Naive thymus-derived CD4-positive, alpha-beta T cell (primary cell): ENCODE results near the gene COL23A1. TPM values are rescaled to one million over a fixed set of nuclear protein-coding genes. Genes with fewer than 3 reads are reported as not detected.

Experiments used
- ATAC-seq: fragments of 150-1000 bp; cut with Tn5 transposase; 2 replicates; pipeline ENCODE4 v1.10.0; 2021; ENCODE audit warnings: mild to moderate bottlenecking, moderate library complexity
- CTCF ChIA-PET: fragments of 350-600 bp; sonication (Branson Sonifier 250); formaldehyde crosslinking; loops from one replicate; lab custom pipeline; 2021; ENCODE audit warnings: antibody characterized with exemption; lab: Charles Lee
- POLR2A ChIA-PET: fragments of 350-600 bp; sonication (Branson Sonifier 250); formaldehyde crosslinking; loops from one replicate; lab custom pipeline; 2021; ENCODE audit warnings: antibody characterized with exemption, inconsistent platforms; lab: Charles Lee
- DNase-seq, 9 donors: peaks; one replicate each; pipeline versions ENCODE4 v3.0.0 to v3.0.0-alpha.2; 2020 to 2022; ENCODE audit warnings: mixed read lengths in 1 of 9
- H3K27ac ChIP-seq: one replicate; pipeline ENCODE4 v1.7.0; 2013; ENCODE audit warnings: mild to moderate bottlenecking, low read depth, low read length, moderate library complexity
- H3K27me3 ChIP-seq, 2 donors: one replicate each; pipeline ENCODE4 v1.7.0; 2013; ENCODE audit warnings: low read length in 2 of 2, mild to moderate bottlenecking in 2 of 2, moderate library complexity in 2 of 2; ENCODE audit not compliant: control insufficient read depth in 2 of 2, insufficient read depth in 2 of 2
- H3K36me3 ChIP-seq, 3 experiments: 1 replicate in 2 of 3; 2 replicates in 1 of 3; pipeline ENCODE4 v1.7.0; 2013; ENCODE audit warnings: low read length in 3 of 3, mild to moderate bottlenecking in 3 of 3, moderate library complexity in 1 of 3; ENCODE audit not compliant: insufficient read depth in 3 of 3, control insufficient read depth in 2 of 3
- H3K4me1 ChIP-seq, 2 donors: one replicate each; pipeline ENCODE4 v1.7.0; 2013; ENCODE audit warnings: low read length in 2 of 2, mild to moderate bottlenecking in 2 of 2, moderate library complexity in 1 of 2; ENCODE audit not compliant: control insufficient read depth in 2 of 2, insufficient read depth in 2 of 2
- H3K4me3 ChIP-seq: 2 replicates; pipeline ENCODE4 v1.7.0; 2013; ENCODE audit warnings: mild to moderate bottlenecking, low read length
- H3K9me3 ChIP-seq, 3 experiments: 1 replicate in 2 of 3; 2 replicates in 1 of 3; pipeline ENCODE4 v1.7.0; 2013; ENCODE audit warnings: low read length in 3 of 3; ENCODE audit not compliant: control insufficient read depth in 2 of 3
- H3K27ac Mint-ChIP-seq, 9 donors: one replicate each; pipeline ENCODE4 v1.8.0; 2020 to 2022; ENCODE audit warnings: mixed read lengths in 9 of 9, mild to moderate bottlenecking in 8 of 9, moderate library complexity in 5 of 9, inconsistent platforms in 2 of 9
- H3K27me3 Mint-ChIP-seq, 5 donors: one replicate each; pipeline ENCODE4 v1.8.0; 2021 to 2022; ENCODE audit warnings: mixed read lengths in 5 of 5, mild to moderate bottlenecking in 1 of 5
- H3K36me3 Mint-ChIP-seq, 5 donors: one replicate each; pipeline ENCODE4 v1.8.0; 2020 to 2022; ENCODE audit warnings: mixed read lengths in 5 of 5, mild to moderate bottlenecking in 3 of 5, inconsistent platforms in 1 of 5
- H3K4me1 Mint-ChIP-seq, 7 donors: one replicate each; pipeline ENCODE4 v1.8.0; 2020 to 2022; ENCODE audit warnings: mixed read lengths in 7 of 7, mild to moderate bottlenecking in 3 of 7, inconsistent platforms in 1 of 7
- H3K4me3 Mint-ChIP-seq, 10 donors: one replicate each; pipeline ENCODE4 v1.8.0; 2020 to 2022; ENCODE audit warnings: mild to moderate bottlenecking in 10 of 10, mixed read lengths in 10 of 10, moderate library complexity in 6 of 10, inconsistent platforms in 2 of 10
- H3K9me3 Mint-ChIP-seq, 11 donors: one replicate each; pipeline ENCODE4 v1.8.0; 2020 to 2022; ENCODE audit warnings: mixed read lengths in 11 of 11, mild to moderate bottlenecking in 4 of 11, inconsistent platforms in 1 of 11, moderate library complexity in 1 of 11
- intact Hi-C, 2 donors: fragments of 100-400 bp; cut with micrococcal nuclease; formaldehyde crosslinking; loops; one replicate each; pipeline ENCODE4 v1.15.1; 2023
- polyA plus RNA-seq, 2 donors: library from polyadenylated mRNA; unstranded; fragments of 300-500 nt; fragmentation: Illumina TruSeq; gene quantifications; one replicate each; pipeline ENCODE4 v1.2.3, GENCODE V29; 2021
- total RNA-seq, 6 experiments: library from RNA in 5 of 6; stranded (reverse) in 5 of 6; gene quantifications; 1 replicate in 5 of 6; 2 replicates in 1 of 6; pipeline ENCODE4 v1.2.3 and lab custom pipeline; 2021 to 2026

COL23A1 gene
- total and polyA plus RNA-seq, 7 experiments from 2014 or later, result 0.13 to 0.32 (median 0.22) TPM; not detected in 4

DNA sequence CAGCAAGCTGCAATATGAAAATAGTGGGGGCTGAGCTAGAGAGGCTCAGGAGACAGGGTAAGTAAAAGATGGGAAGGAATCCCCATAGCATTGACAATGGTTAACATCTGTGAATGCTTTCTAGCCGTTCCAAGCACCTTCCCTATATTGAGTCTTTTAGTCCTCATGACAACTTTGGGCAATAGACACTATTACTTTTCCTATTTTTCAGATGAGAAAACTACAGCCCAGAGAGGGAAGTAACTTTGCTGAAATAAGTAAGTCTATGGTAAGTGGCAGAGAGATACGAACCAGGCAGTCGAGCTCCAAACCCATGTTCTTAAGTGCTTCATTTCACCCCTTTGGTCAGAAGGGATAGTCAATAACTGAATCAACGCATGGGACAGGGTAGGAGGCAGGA lies 94.5 kb downstream of the COL23A1 start:
- Mint-ChIP-seq H3K4me1 (no peaks in the 10 kb centered on the region), H3K36me3 (peaks cover 0 to 4% (median 0%) of the 10 kb centered on the region in 5 donors), H3K9me3 (peaks cover 0 to 4% (median 0%) of the 10 kb centered on the region in 11 donors), H3K4me3 (no peak overlapping the region), H3K27ac (no peak overlapping the region), H3K27me3 (peaks cover 0 to 4% (median 0%) of the 10 kb centered on the region in 5 donors)
- no peak overlapping the region for H3K4me3 ChIP-seq
- H3K27me3 ChIP-seq, result no peaks in the 10 kb centered on the region
- no peaks in the 10 kb centered on the region for H3K9me3 ChIP-seq
- POLR2A ChIA-PET, result no interaction called here
- H3K27ac ChIP-seq, result no peak overlapping the region
- CTCF ChIA-PET, result interaction anchor here (0.5 kb wide), 1 partner anchor 91 kb away, joined by 3 read pairs; no protein-coding TSS in a partner anchor
- DNase-seq (no peak), ATAC-seq (no peak)
- intact Hi-C loops, result no loop called here
- H3K36me3 ChIP-seq, result no peaks in the 10 kb centered on the region
- H3K4me1 ChIP-seq, result no peaks in the 10 kb centered on the region

DNA sequence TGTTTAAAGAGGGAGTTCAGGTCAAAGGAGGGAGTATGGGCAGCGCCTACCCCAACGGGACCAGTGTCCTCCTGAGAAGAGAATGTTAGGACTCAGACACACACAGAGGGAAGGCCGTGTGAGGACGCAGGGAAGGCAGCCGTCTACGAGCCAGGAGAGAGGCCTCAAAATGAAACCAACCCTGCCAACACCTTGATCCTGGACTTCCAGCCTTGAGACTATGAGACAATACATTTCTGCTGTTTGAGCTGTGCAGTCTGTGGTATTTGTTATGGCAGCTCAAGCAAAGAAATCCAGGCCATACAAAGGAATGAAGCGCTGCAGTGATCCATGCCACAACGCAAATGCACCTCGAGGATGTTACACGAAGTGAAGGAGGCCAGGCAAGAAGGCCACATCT lies 97.9 kb downstream of the COL23A1 start:
- peaks cover 0 to 9% (median 0%) of the 10 kb centered on the region in 5 donors for H3K36me3 Mint-ChIP-seq
- CTCF ChIA-PET, result no interaction called here

DNA sequence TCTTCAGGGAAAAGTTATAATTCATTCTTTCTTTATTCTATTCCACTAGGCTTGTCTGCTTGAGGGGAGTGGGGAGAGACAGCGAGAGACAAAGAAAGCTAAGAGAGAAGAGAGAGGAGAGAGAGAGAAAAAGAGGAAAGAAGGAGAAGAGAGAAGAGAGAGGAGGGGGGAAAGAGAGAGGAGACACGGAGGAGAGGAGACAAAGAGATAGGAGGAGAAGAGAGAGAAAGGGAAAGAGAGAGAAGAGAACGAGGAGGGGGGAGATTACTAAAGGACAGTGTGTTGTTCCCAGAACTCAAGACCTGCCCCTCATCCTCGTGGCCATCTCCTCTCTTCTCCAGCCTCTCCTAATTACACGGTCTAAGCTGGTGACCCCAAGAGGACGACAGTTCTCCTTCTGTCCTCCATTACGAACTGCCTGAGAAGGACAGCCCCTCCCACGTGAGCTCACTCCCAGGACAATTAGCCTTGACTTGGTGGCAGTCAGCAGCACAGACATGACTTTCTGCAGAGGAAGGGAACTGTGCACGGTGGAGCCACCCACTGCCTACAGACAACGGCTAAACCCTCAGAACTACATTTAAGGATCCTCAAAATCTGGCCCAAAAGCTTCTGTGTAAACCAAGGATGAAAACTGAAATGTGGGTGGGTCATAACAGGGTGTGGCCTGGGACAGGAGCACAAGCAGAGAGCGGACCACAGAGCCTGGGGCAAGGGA lies 99.1 kb downstream of the COL23A1 start:
- Mint-ChIP-seq H3K36me3 (peaks cover 0 to 9% (median 0%) of the 10 kb centered on the region in 5 donors), H3K4me3 (no peak overlapping the region), H3K27ac (no peak overlapping the region), H3K27me3 (peaks cover 0 to 12% (median 0%) of the 10 kb centered on the region in 5 donors), H3K9me3 (peaks cover 0 to 6% (median 0%) of the 10 kb centered on the region in 11 donors), H3K4me1 (no peaks in the 10 kb centered on the region)
- Histone ChIP-seq H3K4me3 (no peak overlapping the region), H3K9me3 (no peaks in the 10 kb centered on the region), H3K4me1 (no peaks in the 10 kb centered on the region), H3K27me3 (peaks cover 0 to 3% of the 10 kb centered on the region in 2 donors), H3K27ac (no peak overlapping the region), H3K36me3 (no peaks in the 10 kb centered on the region)
- ChIA-PET CTCF (interaction anchor here (0.6 kb wide), 1 partner anchor 10 kb away, joined by 4 read pairs; no protein-coding TSS in a partner anchor), POLR2A (no interaction called here)
- intact Hi-C loops, result no loop called here
- ATAC-seq, result no peak
- no peak for DNase-seq

More for the DNA sequence above, 97.9 kb downstream of the COL23A1 start:
- H3K36me3 ChIP-seq, result no peaks in the 10 kb centered on the region
- no peak overlapping the region for H3K4me3 Mint-ChIP-seq
- no peak overlapping the region for H3K4me3 ChIP-seq
- H3K27ac Mint-ChIP-seq, result peak overlapping the region in 1 of 9 donors; percentile 62
- H3K27ac ChIP-seq, result no peak overlapping the region
- no peaks in the 10 kb centered on the region for H3K4me1 Mint-ChIP-seq
- peaks cover 0 to 6% (median 0%) of the 10 kb centered on the region in 11 donors for H3K9me3 Mint-ChIP-seq
- intact Hi-C loops, result no loop called here
- POLR2A ChIA-PET, result no interaction called here
- H3K9me3 ChIP-seq, result no peaks in the 10 kb centered on the region
- H3K27me3 Mint-ChIP-seq, result peaks cover 0 to 10% (median 0%) of the 10 kb centered on the region in 5 donors
- DNase-seq (no peak), ATAC-seq (no peak)
- H3K4me1 ChIP-seq, result no peaks in the 10 kb centered on the region
- H3K27me3 ChIP-seq, result peaks cover 0 to 3% of the 10 kb centered on the region in 2 donors

DNA sequence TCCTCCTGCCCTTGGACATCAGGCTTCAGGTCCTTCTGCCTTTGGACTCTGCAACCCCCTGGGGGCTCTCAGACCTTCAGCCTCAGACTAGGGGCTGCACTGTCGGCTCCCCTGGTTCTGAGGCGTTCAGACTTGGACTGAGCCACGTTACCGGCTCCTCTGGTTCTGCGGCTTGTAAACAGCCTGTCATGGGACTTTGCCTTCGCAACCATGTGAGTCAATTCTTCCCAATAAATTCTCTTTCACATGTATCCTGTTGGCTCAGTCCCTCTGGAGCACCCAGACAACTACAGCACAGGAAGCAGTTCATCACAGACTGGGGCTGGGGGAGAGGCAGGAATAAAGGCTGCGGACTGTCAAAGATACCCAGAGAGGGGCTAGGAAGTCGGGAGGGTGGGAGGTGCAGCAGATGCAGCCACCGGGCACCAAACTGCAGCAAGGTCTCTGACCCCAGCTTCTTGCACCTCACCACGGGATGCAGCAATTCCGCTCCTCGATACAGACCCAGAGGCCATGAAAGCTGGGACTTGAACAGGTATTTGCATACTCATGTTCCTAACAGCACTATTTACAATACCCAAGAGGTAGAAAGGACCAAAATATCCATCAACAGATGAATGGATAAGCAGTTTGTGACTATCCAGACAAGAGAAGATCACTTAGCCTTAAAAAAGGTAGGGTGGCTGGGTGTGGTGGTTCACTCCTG lies 100.8 kb downstream of the COL23A1 start:
- H3K27me3 Mint-ChIP-seq, result peaks cover 0 to 11% (median 0%) of the 10 kb centered on the region in 5 donors
- no peak overlapping the region for H3K4me3 Mint-ChIP-seq
- Histone ChIP-seq H3K27ac (no peak overlapping the region), H3K4me3 (no peak overlapping the region), H3K9me3 (no peaks in the 10 kb centered on the region), H3K36me3 (no peaks in the 10 kb centered on the region), H3K27me3 (peaks cover 0 to 3% of the 10 kb centered on the region in 2 donors), H3K4me1 (no peaks in the 10 kb centered on the region)
- ATAC-seq (no peak), DNase-seq (no peak)
- ChIA-PET POLR2A (no interaction called here), CTCF (no interaction called here)
- H3K36me3 Mint-ChIP-seq, result peaks cover 0 to 9% (median 0%) of the 10 kb centered on the region in 5 donors
- H3K9me3 Mint-ChIP-seq, result peaks cover 0 to 6% (median 0%) of the 10 kb centered on the region in 11 donors
- H3K27ac Mint-ChIP-seq, result no peak overlapping the region
- H3K4me1 Mint-ChIP-seq, result no peaks in the 10 kb centered on the region
- intact Hi-C loops, result no loop called here

DNA sequence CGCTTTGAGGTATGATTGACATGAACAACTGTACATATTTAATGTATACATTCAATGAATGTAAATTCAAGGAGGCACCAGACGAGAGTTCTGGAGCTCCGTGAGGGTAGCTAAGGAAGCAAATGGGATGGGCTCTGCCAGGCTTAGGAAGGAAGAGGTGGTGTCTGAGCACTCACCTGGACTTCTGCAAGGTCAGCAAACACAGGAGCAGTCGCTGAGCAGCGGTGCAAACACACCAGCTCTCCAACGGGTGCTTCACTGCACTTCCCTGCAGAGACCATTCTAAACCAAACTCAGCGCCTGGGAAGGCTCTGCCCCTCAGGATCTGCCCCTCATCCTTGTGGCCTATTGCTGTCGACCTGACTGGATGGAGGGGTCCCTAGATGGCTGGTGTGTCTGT lies 101.5 kb downstream of the COL23A1 start:
- no peak overlapping the region for H3K27ac Mint-ChIP-seq
- ATAC-seq (no peak), DNase-seq (no peak)
- intact Hi-C loops, result no loop called here
- peaks cover 0 to 11% (median 0%) of the 10 kb centered on the region in 5 donors for H3K27me3 Mint-ChIP-seq
- Histone ChIP-seq H3K27me3 (peaks cover 0 to 3% of the 10 kb centered on the region in 2 donors), H3K36me3 (no peaks in the 10 kb centered on the region), H3K4me3 (no peak overlapping the region), H3K9me3 (no peaks in the 10 kb centered on the region), H3K27ac (no peak overlapping the region), H3K4me1 (peaks cover 0 to 6% of the 10 kb centered on the region in 2 donors)
- POLR2A ChIA-PET, result no interaction called here
- peaks cover 0 to 6% (median 0%) of the 10 kb centered on the region in 11 donors for H3K9me3 Mint-ChIP-seq
- no peak overlapping the region for H3K4me3 Mint-ChIP-seq
- H3K36me3 Mint-ChIP-seq, result peaks cover 0 to 9% (median 0%) of the 10 kb centered on the region in 5 donors
- H3K4me1 Mint-ChIP-seq, result peaks cover 0 to 4% (median 3%) of the 10 kb centered on the region in 7 donors
- CTCF ChIA-PET, result no interaction called here

DNA sequence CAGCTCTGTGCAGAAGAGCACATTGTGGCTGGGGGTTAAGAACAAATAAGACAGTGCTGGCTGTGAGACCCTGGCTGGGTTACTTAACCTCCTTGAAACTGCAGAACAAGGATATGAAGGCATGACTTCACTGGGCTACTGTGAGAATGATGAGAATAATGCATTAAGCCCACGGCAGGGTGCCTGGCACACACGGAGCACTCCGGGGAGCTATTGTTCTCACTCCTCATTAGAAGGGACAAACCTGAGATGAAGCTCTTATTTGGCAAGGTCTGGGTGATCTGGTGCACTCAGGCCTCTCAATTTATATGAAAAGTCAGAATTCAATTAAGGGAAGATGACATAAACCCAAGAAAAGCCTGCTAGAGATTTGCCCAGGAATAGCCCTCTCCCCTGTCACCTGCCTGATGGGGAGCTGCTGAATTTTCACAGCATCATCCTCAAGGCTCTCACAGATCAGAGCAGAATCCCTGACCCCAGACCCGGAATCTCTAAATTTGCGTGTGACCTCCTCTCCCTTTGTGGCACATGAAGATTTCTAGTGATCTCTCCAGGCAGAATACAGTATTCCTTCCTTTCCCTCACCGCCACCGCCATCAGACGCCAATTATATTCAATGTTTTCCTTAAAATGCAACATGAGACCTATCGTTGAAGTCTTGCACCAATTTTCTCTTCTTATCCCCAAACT lies 102.1 kb downstream of the COL23A1 start:
- H3K27ac ChIP-seq, result no peak overlapping the region
- peaks cover 0 to 6% of the 10 kb centered on the region in 2 donors for H3K4me1 ChIP-seq
- H3K4me3 ChIP-seq, result no peak overlapping the region
- peaks cover 0 to 6% (median 0%) of the 10 kb centered on the region in 11 donors for H3K9me3 Mint-ChIP-seq
- H3K4me3 Mint-ChIP-seq, result no peak overlapping the region
- CTCF ChIA-PET, result no interaction called here
- H3K4me1 Mint-ChIP-seq, result peaks cover 0 to 10% (median 6%) of the 10 kb centered on the region in 7 donors
- POLR2A ChIA-PET, result no interaction called here
- H3K36me3 ChIP-seq, result no peaks in the 10 kb centered on the region
- no peak for ATAC-seq
- no peak overlapping the region for H3K27ac Mint-ChIP-seq
- no peak for DNase-seq
- no peaks in the 10 kb centered on the region for H3K9me3 ChIP-seq
- H3K36me3 Mint-ChIP-seq, result peaks cover 0 to 9% (median 0%) of the 10 kb centered on the region in 5 donors
- peaks cover 0 to 3% of the 10 kb centered on the region in 2 donors for H3K27me3 ChIP-seq
- intact Hi-C loops, result no loop called here
- peaks cover 0 to 11% (median 0%) of the 10 kb centered on the region in 5 donors for H3K27me3 Mint-ChIP-seq
